Coronary artery (tissue), 2 donors: Measurements from ENCODE around the gene SPTBN5.

Source experiments
- DNase-seq: peaks from one replicate; pipeline ENCODE4 v3.0.0-alpha.2; 2017; ENCODE audit warnings: low spot score
- H3K27ac ChIP-seq, 2 donors: fragments of 200-600 bp; sonication (generic); one replicate each; pipeline ENCODE4 v1.5.1; 2016 to 2019
- H3K4me3 ChIP-seq: fragments of 200-600 bp; sonication (generic); 2 replicates; pipeline ENCODE4 v1.5.1; 2016; ENCODE audit warnings: mild to moderate bottlenecking, moderate library complexity
- TF ChIP-seq, protein P1 (sequence below): fragments of 200-600 bp; sonication (generic); IDR thresholded peaks from one replicate; pipeline ENCODE4 v1.5.1; 2019; ENCODE audit warnings: antibody characterized with exemption

Gene SPTBN5

DNA sequence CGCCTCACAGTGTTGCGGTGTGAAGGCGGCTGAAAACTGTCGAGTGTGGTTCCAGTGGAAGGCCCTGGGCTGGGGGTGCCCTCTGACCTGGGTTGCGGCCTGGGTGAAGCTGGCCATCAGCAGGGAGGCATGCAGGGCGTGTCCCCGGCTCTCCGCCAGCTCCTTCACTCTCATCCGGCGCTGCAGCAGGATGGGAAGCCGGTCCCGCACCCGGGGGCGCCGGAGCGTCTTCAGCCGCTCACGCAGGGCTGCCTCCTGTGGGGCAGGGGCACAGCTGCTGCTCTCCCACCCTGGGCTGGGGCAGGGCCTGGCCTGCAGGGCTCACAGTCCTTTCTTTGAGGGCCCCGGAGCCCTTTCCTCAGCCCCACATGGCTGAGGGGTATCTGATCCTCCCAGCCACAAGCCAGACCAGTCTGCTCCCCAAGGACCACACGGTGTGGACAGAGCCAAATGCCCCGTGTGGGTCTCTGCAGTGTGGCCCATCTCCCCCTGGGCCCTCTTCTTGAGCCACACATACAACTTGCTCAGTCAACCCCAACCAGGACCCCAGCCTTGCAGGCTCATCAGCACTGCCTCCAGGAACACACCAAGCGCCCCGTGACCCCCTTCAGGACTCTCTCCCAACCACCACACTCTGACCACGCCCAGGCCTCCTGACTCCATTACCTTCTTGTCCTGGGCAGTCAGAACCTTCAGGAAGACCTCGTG, 26.8 kb downstream of the SPTBN5 start:
- Histone ChIP-seq H3K4me3 (no peak overlapping the region), H3K27ac (no peak overlapping the region)
- TF ChIP-seq, protein P1, sequence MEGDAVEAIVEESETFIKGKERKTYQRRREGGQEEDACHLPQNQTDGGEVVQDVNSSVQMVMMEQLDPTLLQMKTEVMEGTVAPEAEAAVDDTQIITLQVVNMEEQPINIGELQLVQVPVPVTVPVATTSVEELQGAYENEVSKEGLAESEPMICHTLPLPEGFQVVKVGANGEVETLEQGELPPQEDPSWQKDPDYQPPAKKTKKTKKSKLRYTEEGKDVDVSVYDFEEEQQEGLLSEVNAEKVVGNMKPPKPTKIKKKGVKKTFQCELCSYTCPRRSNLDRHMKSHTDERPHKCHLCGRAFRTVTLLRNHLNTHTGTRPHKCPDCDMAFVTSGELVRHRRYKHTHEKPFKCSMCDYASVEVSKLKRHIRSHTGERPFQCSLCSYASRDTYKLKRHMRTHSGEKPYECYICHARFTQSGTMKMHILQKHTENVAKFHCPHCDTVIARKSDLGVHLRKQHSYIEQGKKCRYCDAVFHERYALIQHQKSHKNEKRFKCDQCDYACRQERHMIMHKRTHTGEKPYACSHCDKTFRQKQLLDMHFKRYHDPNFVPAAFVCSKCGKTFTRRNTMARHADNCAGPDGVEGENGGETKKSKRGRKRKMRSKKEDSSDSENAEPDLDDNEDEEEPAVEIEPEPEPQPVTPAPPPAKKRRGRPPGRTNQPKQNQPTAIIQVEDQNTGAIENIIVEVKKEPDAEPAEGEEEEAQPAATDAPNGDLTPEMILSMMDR, result no peak
- no peak for DNase-seq

DNA sequence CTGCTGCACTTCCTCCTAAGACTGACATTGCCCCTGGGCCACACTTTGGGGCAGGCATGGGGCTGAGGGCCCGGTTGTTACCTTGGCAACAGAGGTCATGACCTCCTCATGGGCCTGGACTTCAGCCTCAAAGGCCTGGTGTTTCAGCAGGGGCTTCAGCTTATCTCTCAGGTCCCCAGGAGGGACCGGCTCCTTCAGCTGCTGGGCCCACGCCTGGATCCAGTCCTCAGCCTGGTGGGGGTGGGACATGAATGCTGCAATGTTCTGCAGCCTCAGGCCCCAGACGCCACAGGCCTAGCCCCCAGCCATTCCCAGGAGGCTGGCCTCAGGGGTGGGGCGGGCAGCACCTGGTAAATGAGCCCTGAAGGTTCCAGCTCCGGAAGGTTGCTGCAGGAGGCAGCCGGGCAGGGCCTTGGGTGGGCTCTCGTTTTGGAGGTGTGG, 27.6 kb downstream of the SPTBN5 start:
- TF ChIP-seq, protein P1, result no peak
- no peak for DNase-seq
- H3K27ac ChIP-seq, result no peak overlapping the region
- H3K4me3 ChIP-seq, result no peak overlapping the region

DNA sequence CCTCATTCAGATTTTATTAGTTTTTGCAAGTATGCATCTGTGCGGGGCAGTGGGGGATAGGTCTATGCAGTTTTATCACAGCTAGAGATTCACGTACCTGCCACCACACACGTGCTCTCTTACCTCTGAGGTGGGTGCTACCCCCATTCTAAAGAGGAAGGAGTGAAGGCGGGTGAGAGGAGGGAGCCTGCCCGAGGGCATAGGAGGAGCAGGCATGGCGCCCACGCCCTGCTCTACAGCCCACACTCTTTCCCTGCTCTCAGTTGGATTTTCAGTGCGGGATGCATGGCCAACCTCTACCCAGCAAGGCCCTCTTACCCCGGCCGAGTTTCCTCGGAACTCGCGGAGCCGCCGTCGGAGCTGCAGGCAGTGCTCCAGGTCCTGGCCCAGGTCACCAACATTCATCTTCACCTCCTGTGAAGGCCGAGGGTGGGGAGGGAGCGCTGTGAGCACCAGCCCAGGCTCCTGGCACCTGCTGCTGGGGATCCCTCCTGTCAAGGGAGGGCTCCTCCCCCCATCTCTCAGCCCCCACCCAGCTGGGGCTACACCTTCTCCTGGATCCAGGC, 28.3 kb downstream of the SPTBN5 start:
- DNase-seq, result no peak
- Histone ChIP-seq H3K27ac (no peak overlapping the region), H3K4me3 (no peak overlapping the region)
- TF ChIP-seq, protein P1, result no peak

DNA sequence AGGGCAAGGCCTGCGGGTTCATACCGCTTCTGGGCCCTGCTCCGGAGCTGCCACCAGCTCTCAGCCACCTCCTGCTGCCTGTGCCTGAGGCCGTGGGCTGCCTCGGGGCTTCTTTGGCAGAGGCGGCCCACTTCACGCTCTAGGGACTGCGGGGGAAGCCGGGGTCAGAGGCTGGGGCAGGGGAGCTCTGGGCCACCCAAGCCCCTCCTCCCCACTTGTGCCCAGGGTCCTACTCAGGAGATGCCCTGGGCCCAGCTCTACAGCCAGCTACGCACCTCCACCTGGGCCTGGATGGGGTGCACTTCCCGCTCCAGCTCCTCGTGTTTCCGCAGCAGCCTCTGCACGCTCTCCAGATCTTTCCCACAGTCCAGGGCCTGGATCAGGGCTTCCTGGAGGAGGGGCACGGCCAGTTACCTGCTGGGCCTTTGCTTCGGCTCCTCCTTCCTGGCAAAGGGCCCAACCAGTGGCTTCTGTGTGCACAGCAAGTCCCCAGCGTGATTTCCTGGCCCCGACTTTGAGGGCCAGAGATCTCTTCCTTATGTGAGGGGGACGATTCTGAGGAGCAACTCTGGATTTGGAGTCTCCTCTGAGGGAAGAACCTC, 31.2 kb downstream of the SPTBN5 start:
- TF ChIP-seq, protein P1, result no peak
- H3K27ac ChIP-seq, result no peak overlapping the region
- H3K4me3 ChIP-seq, result no peak overlapping the region
- DNase-seq, result no peak

DNA sequence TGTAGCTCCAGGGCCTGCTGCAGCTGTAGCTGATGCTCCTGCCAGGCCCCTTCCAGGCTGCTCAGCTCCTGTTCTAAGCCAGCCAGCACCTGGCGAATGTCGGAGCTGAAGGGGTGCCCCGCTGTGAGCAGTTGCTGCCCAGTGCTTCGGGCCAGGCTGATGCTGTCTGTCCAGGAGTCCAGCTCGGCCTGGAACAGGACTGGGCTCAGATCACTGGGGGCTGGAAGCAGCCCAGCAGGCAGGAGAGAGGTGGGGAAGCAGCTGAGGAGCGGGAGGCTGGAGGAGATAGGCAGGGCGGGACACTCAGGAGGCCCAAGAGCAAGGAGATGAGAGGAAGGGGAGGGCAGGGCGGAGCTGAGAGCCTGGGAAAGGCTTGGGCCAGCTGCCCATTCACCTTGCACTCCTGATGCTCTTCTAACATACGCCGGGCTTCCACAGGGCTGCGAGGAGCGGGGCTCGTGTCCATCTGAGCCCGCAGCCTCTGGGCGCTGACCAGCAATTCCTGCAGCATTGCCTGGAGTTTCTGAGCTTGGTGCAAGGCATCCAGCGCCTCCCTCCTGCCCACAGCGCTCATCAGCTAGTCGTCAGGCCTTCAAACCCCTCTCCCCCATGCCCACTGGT, 32.0 kb downstream of the SPTBN5 start:
- no peak overlapping the region for H3K27ac ChIP-seq
- TF ChIP-seq, protein P1, result no peak
- no peak for DNase-seq
- H3K4me3 ChIP-seq, result no peak overlapping the region

DNA sequence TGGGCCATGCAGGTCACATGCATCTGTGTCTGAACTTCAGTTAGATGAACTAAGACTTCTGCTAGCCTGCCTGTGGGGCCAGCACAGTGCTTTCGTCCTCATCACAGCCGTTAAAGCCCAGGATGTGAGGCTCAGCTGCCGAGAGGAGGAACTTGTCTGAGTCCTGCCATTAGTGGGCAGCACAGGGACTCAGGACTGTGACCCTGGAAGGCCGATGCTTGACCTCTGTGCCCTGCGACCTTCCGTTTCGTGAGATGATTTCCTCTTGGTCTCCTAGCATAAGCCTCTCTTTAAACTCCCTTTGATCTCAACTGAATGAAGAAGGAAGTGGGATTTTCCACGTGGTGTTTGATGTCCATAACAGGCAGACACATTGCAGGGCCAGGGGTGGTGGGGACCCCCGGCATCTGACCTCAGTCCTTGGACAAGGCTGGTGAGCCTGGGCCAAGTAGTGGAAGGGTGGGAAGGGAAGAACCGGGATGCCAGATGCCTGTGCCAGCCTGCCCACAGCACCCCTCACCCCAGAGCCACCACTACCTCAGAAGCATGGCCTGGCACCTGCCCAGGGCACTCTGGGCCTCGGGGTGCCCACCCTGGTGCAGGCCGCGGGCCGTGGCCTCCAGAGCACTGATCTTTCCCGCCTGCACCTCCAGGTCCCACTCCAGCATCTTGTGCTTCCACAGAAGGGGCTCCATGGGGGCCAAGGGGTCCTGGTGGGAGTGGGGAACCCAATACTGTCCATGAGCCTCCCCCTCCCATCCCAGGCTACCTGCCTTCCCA, 33.6 kb downstream of the SPTBN5 start:
- TF ChIP-seq, protein P1, result no peak
- no peak for DNase-seq
- H3K4me3 ChIP-seq, result no peak overlapping the region
- H3K27ac ChIP-seq, result no peak overlapping the region
